CD4-positive, alpha-beta T cell treated with Interleukin-4 for 1 hour (primary cell): Measurements from ENCODE around the gene RHOA.
"Not testable (repeated sequence)": the region's sequence is repeated elsewhere in the genome, so short reads cannot be mapped to it uniquely, and the experiment has no call there.

Experiments
- DNase-seq, 2 donors: peaks; one replicate each; pipeline ENCODE4 v3.0.0-alpha.2; 2020 to 2022

The RHOA gene

DNA sequence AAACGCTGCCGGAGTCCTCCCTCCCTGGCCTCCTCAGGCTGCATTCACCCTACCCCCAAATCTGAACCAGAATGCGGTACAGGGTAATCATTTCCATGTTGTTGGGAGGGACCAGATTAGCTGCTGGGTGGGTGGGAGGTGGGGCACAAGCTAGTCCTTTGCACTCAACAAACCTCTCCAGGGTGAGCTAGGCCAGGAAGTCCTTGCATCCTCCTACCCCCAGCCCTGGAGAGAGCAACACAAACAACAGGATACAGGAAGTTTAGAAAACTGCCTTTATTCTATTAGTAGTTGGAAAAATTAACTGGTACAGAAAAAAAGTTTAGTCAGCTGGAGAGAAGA is 52.9 kb downstream of the RHOA start:
- DNase-seq = peak in 1 of 2 donors; percentile 22

DNA sequence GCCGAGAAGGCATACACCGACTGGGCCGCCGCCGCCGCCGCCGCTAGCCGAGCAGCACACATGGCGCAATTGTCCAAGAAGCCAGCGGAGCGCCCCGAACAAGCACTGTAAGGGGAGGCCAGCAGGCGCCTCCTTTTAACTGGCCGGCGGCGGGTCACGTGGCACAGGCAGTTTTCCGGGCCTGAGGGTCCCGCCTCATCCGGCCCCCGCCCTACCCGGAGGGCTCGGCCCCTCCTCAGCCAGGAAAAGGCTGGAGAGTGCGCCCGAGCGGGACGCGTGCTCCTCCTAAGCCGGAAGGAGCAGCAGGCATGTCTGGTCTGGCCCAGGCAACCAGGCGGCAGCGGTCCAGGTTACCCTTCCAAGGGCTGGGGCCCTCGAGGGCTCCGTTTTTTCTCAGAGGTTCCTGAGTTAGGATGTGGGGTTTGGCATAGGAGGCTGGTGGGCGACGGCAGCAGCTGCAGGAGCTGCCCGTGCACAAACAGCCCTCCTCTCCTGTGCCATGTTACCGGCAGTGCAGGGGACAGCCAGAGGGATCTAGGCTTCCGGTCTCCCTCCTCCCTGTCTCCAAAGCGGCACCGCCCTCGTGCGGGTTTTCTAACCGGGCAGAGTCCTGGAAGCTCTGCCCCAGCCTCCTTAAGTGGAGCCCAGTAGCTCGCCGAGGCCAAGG is 53.4 kb downstream of the RHOA start, which contains the start of gene GPX1:
GPX1 (minus strand) TSS at position 137 of the 667 bp plus-strand sequence; CDS start at position 62, 75 bp downstream.
- peak; percentile 85 to 86 for DNase-seq

DNA sequence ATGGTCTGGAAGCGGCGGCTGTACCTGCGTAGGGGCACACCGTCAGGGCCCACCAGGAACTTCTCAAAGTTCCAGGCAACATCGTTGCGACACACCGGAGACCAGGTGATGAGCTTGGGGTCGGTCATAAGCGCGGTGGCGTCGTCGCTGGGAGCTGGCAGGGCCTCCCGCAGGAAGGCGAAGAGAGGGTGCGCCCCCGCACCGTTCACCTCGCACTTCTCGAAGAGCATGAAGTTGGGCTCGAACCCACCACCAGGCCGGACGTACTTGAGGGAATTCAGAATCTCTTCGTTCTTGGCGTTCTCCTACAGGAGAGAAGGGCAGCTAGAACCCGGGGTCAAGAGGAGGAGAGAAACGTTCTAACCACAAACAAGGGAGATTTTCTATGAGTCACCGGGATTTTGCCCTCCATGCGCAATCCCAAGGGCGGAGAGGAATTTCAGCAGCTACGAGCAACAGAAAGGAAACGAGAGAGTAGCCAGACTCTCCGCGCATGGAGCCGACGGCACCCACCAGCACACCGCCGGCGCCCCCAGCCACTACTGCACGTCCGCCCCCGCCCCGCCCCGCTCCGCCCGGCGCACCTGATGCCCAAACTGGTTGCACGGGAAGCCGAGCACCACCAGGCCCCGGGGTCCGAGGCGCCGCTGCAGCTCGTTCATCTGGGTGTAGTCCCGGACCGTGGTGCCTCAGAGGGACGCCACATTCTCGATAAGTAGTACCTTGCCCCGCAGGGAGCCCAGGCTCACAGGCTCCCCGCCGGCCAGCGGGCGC is 54.1 kb downstream of the RHOA start:
- peak; percentile 44 for DNase-seq

DNA sequence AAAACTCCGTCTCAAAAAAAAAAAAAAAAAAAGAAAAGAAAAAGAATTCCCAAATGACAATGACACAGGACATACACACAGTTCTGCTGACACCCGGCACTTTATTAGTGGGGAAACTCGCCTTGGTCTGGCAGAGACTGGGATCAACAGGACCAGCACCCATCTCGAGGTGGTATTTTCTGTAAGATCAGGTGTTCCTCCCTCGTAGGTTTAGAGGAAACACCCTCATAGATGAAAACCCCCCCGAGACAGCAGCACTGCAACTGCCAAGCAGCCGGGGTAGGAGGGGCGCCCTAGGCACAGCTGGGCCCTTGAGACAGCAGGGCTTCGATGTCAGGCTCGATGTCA is 54.7 kb downstream of the RHOA start:
- DNase-seq = peak in 1 of 2 donors; percentile 34

- DNase-seq = no peak
These were observed 58.8 kb downstream of the RHOA start for GRCh38 chr3:49352890-49353421.

DNA sequence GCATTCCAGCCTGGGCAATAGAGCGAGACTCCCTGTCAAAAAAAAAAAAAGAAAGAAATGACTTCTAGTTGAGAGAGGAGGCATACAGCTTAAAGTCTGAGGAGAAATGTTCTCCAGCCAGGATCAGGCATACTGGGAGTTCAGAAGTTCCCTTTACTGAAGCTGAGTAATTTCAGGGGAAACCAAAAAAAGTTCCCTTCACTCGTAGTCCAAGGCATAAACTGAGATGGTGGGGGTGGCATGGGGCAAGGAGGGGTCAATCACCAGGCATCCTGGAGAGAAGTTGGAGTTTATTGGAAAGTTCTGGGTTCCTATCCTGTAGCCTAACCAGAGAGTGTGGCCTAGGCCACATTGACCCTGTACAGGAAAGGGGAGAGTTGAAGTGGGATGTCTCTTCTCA is 59.5 kb downstream of the RHOA start:
- peak in 1 of 2 donors; percentile 29 for DNase-seq

DNA sequence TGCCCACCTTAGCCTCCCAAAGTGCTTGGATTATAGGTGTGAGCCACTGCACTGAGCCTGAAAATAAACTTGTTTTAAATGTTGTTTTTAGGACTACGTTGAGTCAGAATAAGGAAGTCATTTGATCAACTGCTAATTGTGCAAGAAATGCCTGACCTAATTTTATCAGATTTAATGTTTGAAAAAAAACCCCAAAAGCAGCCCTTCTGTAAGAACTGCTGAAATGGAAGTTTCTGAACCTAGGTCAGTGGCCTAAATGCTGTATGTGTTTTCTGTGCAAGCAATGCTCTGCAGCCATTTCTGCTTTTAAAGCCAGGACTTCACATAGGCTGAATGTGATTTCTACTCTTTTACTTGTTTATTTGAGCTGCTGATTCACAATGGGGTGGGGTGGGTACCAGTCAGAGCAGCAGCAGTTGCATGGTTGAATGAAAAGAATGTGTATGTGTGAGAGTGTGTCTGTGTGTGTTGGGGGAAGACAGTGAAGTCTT is 60.2 kb downstream of the RHOA start:
- DNase-seq = no peak

DNA sequence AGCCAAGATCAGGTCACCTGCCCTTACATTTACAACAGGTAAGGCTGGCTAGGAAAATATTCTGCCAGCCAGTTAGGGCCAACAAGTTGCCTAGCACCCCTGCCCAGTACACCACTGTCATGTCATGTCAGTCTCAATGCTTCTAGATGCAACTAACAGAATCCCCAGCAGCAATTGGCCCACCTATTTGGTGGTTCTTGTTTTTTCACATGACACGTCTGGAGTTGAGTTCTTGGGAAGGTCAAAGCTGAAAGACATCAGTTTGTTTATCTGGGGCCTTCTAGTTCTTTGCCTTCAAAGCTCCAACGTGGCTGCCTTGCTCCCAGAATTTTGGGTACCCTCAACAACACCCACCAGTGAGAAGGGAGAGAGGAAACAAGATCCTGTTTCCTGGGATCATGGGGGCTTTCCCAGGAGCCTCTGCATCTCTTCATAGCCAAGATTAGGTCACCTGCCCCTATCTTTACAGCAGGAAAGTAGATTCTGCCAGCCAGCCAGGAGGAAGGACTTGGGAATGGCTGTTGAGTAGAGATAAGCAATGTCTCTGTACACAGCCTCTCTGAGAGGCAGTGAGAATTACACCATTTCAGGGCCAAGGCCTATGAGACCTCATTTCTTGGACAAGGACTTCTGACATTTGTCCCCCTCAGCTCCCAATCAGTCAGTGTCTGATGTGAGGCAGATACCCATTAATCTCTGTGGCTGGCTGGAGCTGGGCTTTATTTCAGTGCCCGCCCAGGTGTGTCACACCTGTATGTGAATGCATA is 62.2 kb downstream of the RHOA start:
- DNase-seq = no peak

GRCh38 chr3:49348361-49348760 is 63.4 kb downstream of the RHOA start:
- DNase-seq = not testable (repeated sequence)

DNA sequence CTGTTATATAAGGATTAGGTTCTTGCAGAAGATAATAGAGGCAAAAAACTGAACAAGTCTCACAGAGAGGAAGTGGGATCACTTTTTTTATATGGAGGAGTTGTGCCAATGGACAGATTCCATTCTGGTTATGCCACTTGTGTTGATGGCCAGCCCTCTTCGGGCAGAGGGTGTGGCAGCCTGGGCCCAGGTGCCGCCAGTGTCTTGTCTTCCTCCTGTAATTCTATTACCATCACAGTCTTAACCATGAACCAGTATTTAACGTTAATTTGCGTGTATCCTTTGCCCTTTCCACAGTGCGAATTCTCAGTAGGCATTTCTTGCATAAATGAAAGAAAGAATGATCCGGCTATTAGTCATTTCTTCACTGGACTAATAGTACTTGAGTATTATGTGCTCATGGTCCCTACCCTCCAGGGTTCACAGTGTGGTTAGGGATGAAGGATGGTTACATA is 65.0 kb downstream of the RHOA start:
- DNase-seq = no peak

- DNase-seq = no peak
These were observed 68.6 kb downstream of the RHOA start for GRCh38 chr3:49343163-49343562.

DNA sequence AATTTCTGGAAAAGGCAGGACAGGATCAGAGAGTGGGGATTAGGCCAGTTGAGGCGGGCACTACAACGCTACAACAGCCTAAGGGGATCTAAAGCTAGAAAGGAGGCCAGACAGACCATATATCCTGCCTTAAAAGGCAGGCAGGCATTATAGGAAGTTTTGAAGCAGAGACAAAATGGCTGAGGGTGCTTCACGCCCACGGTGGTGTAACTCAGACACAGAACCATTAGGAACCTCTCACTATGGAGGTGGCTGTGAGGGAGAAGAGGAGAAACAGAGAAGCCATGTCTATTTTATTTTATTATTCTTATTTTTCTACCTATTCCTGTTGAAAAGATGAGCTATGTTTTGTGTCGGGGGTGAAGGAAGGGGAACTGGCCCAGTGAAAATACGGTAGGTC is 69.8 kb downstream of the RHOA start:
- DNase-seq = no peak

DNA sequence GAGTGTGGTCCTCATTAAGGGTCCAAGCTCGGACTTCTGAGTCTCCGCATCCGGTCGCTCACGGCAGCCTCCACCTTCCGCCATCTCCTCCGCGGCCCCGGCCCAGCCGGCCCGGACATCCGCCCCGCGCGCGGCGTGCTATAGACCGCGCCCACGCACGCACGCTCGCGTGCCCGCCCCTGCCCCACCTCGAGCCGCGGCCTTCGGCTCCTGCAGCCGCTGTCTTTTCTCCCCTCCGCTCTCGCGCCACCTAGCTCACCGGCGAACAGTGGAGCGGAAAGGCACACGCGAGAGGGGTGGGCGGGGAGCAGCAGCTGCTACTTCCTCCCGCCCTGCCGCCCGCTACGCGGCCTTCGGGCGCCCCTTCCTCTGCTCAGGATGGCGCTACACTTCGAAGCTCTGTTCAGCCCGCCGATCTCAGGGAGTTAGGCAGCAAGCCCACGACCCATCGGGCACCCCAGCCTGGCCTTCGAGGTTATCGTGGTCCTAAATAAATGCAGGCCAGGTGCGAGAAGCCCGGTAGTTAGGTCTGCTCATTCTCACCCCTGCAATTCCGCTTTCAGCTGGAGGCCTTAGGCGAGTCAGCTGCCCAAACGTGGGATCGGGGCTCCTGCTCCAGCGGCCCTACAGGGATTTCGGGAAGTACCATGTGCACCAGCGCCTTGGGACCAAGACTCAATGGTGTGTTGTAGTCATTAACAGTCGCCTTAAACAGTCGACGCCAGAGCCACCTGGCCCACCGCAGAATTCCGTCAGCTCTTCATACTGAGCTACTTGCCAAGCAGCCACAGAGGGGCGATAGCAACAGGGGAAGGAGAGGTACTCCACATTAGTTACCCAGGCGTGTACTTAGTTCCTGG is 71.6 kb downstream of the RHOA start, which contains the start of gene USP4:
USP4 (minus strand) TSS at position 113 of the 860 bp plus-strand sequence; CDS start at position 84, 29 bp downstream.
- peak; percentile 93 for DNase-seq

DNA sequence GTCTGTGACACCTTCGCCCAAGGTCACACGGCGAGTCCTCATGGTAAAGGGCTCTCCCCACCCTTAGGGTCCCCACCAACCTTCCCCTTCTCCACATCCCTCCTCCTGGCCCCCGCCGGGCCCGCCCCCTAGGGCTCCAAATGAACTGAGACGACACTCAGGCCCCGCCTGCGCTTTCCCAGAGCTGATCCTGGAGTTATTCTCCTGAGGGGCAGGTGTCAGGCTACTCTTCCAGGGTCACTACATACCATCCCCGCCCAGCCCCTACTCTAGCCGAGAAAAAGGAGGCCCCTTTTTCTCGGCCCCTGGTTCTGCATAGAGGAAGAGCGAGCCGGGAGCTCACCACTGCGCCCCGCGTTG is 72.2 kb downstream of the RHOA start:
- no peak for DNase-seq

DNA sequence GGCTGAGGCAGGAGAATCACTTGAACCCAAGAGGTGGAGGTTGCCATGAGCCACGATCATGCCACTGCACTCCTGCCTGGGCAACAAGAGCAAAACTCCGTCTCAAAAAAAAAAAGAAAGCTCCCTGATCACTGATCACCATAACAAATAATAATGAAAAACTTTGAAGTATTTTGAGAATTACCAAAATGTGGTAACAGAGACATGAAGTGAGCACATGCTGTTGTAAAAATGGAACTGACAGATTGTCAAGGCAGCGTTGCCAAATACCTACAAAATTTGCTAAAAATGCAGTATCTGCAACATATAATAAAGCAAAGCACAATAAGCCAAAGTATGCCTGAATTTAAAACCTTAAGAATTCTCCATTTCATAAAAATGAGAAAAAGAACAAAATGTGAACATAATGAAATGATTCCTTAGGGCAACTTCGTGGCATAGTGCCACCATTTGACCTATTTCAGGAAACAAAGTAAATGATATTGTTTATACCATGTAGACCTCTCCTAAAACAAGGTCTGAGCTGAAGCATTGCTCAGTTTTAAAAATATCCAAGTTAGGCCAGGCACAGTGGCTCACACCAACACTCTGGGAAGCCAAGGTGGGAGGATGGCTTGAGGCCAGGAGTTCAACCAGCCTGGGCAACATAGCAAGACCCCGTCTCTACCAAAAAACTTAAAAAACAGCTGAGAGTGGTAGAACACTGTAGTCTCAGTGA is 77.7 kb downstream of the RHOA start:
- no peak for DNase-seq

DNA sequence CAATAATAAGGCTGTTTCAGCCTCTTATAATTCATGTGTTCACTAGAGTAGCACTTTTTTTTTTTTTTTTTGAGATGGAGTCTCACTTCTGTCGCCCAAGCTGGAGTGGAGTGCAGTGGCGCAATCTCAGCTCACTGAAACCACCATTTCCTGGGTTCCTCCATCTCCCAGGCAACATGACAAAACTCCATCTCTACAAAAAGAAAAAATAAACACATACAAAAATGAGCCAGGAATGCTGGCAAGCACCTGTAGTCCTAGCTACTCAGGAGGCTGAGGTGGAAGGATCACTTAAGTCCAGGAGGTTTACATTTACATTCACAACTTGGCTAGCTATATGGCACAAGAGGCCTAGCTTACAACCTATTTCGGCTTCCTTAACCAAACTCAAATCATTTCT is 78.7 kb downstream of the RHOA start:
- peak; percentile 47 to 57 for DNase-seq

DNA sequence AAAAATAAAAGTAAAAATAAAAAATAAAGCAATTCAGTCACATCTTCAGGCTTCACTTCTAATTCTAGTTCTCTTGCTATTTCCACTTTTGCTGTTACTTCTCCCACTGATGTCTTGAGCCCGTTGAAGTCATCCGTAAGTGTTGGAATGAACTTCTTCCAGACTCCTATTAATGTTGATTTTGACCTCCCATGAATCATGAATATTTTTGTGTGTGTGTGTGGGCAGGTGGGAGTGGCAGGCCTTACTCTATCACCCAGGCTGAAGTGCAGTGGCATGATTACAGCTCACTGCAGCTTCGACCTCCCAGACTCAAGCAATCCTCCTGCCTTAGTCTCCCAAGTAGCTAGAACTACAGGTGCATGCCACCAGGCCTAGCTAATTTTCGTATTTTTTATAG is 82.6 kb downstream of the RHOA start:
- no peak for DNase-seq

GRCh38 chr3:49328350-49328749 is 83.4 kb downstream of the RHOA start:
- DNase-seq = not testable (repeated sequence)

- DNase-seq = no peak
These were observed 84.3 kb downstream of the RHOA start for GRCh38 chr3:49327485-49327884.

GRCh38 chr3:49324768-49325167 is 87.0 kb downstream of the RHOA start:
- DNase-seq = no peak

- no peak for DNase-seq
These were observed 94.9 kb downstream of the RHOA start for GRCh38 chr3:49316696-49317457.
